Mesendoderm (in vitro differentiated cells): Measurements from ENCODE around the gene CDK6.

ENCODE experiments used
- DNase-seq: peaks from one replicate; pipeline ENCODE4 v3.0.0; 2013
- H2AK5ac ChIP-seq: 2 replicates; pipeline ENCODE4 v1.6.1; 2013; ENCODE audit warnings: low read length, inconsistent platforms
- H2BK120ac ChIP-seq: 2 replicates; pipeline ENCODE4 v1.6.1; 2013; ENCODE audit warnings: low read depth, mild to moderate bottlenecking, low read length, moderate library complexity, mixed read lengths
- H2BK15ac ChIP-seq: replicated peaks from 2 replicates; pipeline ENCODE4 v1.6.1; 2013; ENCODE audit warnings: low read depth, mild to moderate bottlenecking, moderate library complexity
- H2BK5ac ChIP-seq: 2 replicates; pipeline ENCODE4 v1.6.1; 2013; ENCODE audit warnings: low read length, inconsistent platforms
- H3K18ac ChIP-seq: 2 replicates; pipeline ENCODE4 v1.6.1; 2013; ENCODE audit warnings: mild to moderate bottlenecking, low read length, mixed read lengths
- H3K23ac ChIP-seq: one replicate; pipeline ENCODE4 v1.6.1; 2013; ENCODE audit warnings: low read length
- H3K27ac ChIP-seq: 2 replicates; pipeline ENCODE4 v1.5.1; 2013; ENCODE audit warnings: low read depth, mild to moderate bottlenecking, inconsistent platforms, low read length, moderate library complexity
- H3K27me3 ChIP-seq: 2 replicates; pipeline ENCODE4 v1.6.1; 2013; ENCODE audit warnings: low read length, control low read depth, mild to moderate bottlenecking, inconsistent platforms; ENCODE audit not compliant: insufficient read depth, poor library complexity
- H3K36me3 ChIP-seq: 2 replicates; pipeline ENCODE4 v1.6.1; 2013; ENCODE audit warnings: low read length, inconsistent platforms; ENCODE audit not compliant: control insufficient read depth, insufficient read depth
- H3K4ac ChIP-seq: one replicate; pipeline ENCODE4 v1.6.1; 2013; ENCODE audit warnings: low read depth, mild to moderate bottlenecking, low read length, moderate library complexity
- H3K4me1 ChIP-seq: 2 replicates; pipeline ENCODE4 v1.6.1; 2013; ENCODE audit warnings: low read depth, low read length, inconsistent platforms; ENCODE audit not compliant: control insufficient read depth
- H3K4me2 ChIP-seq: 2 replicates; pipeline ENCODE4 v1.6.1; 2013; ENCODE audit warnings: low read length
- H3K4me3 ChIP-seq: 2 replicates; pipeline ENCODE4 v1.5.1; 2013; ENCODE audit warnings: mild to moderate bottlenecking, low read length
- H3K56ac ChIP-seq: one replicate; pipeline ENCODE4 v1.6.1; 2013; ENCODE audit warnings: low read length
- H3K79me1 ChIP-seq: 2 replicates; pipeline ENCODE4 v1.6.1; 2013; ENCODE audit warnings: low read length, inconsistent platforms
- H3K79me2 ChIP-seq: 2 replicates; pipeline ENCODE4 v1.6.1; 2013; ENCODE audit warnings: mild to moderate bottlenecking, low read length; ENCODE audit not compliant: control insufficient read depth, insufficient read depth
- H3K9ac ChIP-seq: 2 replicates; pipeline ENCODE4 v1.6.1; 2013; ENCODE audit warnings: low read length, inconsistent platforms
- H4K5ac ChIP-seq: one replicate; pipeline ENCODE4 v1.6.1; 2013; ENCODE audit warnings: low read length
- H4K8ac ChIP-seq: one replicate; pipeline ENCODE4 v1.6.1; 2013; ENCODE audit warnings: low read depth, mild to moderate bottlenecking, control low read depth, low read length, moderate library complexity
- WGBS: extraction: QIAGEN DNeasy Blood & Tissue Kit; methylation state at CpG from one replicate; pipeline ENCODE4 v1.1.7; 2013; ENCODE audit warnings: low lambda C conversion rate, missing lambda C conversion rate; ENCODE audit not compliant: insufficient coverage; ENCODE audit errors: extremely low coverage; 5-methylcytosine and 5-hydroxymethylcytosine counted together

CDK6 gene

GRCh38 chr7:92731335-92732063 is 104.9 kb downstream of the CDK6 start:
- Histone ChIP-seq H3K27ac (no peak overlapping the region), H3K79me2 (no peaks in the 10 kb centered on the region), H3K56ac (no peak overlapping the region), H3K9ac (no peak overlapping the region), H4K8ac (no peak overlapping the region), H2BK5ac (no peak overlapping the region), H3K4me1 (no peaks in the 10 kb centered on the region), H3K36me3 (no peaks in the 10 kb centered on the region), H2AK5ac (no peak overlapping the region), H3K23ac (no peak overlapping the region), H3K27me3 (no peaks in the 10 kb centered on the region), H3K4ac (no peak overlapping the region), H3K4me2 (no peak overlapping the region), H3K18ac (no peak overlapping the region), H3K79me1 (no peaks in the 10 kb centered on the region), H4K5ac (no peak overlapping the region), H3K4me3 (no peak overlapping the region), H2BK15ac (no peak overlapping the region), H2BK120ac (no peak overlapping the region)
- WGBS, result no CpG with 5 or more reads among the region's 2 CpGs
- DNase-seq, result no peak

DNA sequence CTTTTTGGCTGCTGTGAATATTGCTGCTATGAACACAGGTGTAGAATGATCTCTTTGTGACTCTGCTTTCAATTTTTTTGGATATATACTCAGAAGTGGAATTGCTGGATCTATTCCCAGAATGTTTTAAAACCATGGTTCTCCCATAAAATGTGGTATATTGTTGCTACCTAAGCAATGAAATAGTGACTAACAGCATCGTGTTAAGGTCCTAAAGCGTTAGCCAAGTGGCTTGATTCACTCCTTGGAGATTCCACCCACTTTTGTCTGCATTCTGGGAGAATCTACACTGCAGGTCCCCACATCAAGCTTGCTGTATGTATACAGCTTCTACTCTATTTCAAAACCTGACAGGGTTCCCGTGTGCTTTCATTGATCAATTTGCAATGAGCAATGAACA is 105.6 kb downstream of the CDK6 start:
- Histone ChIP-seq H2BK120ac (no peak overlapping the region), H2AK5ac (no peak overlapping the region), H3K4ac (no peak overlapping the region), H3K56ac (no peak overlapping the region), H3K79me2 (no peaks in the 10 kb centered on the region), H4K8ac (no peak overlapping the region), H3K9ac (no peak overlapping the region), H3K36me3 (no peaks in the 10 kb centered on the region), H3K23ac (no peak overlapping the region), H3K27ac (no peak overlapping the region), H3K4me2 (no peak overlapping the region), H3K4me1 (no peaks in the 10 kb centered on the region), H2BK15ac (no peak overlapping the region), H3K27me3 (no peaks in the 10 kb centered on the region), H4K5ac (no peak overlapping the region), H3K4me3 (no peak overlapping the region), H3K18ac (no peak overlapping the region), H2BK5ac (no peak overlapping the region), H3K79me1 (no peaks in the 10 kb centered on the region)
- no CpG with 5 or more reads among the region's 3 CpGs for WGBS
- DNase-seq, result no peak

DNA sequence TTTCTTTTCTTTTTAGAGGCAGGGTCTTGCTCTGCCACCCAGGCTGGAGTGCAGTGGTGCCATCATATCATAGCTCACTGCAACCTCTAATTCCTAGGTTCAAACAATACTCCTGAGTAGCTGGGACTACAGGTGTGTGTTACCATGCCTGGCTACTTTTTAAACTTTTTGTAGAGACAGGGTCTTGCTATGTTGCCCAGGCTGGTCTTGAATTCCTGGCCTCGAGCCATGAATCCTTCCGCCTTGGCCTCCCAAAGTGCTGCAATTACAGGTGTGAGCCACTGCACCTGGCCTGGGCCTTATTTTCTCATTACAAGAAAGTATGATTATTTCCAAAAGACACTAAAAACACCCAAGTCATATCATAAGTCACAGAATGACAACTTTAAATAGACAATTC is 106.6 kb downstream of the CDK6 start:
- H3K36me3 ChIP-seq, result no peaks in the 10 kb centered on the region
- no peak overlapping the region for H3K4me2 ChIP-seq
- H4K5ac ChIP-seq, result no peak overlapping the region
- H2BK120ac ChIP-seq, result no peak overlapping the region
- no peaks in the 10 kb centered on the region for H3K4me1 ChIP-seq
- no peak overlapping the region for H4K8ac ChIP-seq
- H2BK5ac ChIP-seq, result no peak overlapping the region
- H3K27ac ChIP-seq, result no peak overlapping the region
- no peak overlapping the region for H2AK5ac ChIP-seq
- no peak overlapping the region for H3K18ac ChIP-seq
- H3K79me2 ChIP-seq, result no peaks in the 10 kb centered on the region
- no peak overlapping the region for H3K4me3 ChIP-seq
- DNase-seq, result no peak
- H2BK15ac ChIP-seq, result no peak overlapping the region
- H3K9ac ChIP-seq, result no peak overlapping the region
- no peak overlapping the region for H3K23ac ChIP-seq
- no peaks in the 10 kb centered on the region for H3K27me3 ChIP-seq
- H3K4ac ChIP-seq, result no peak overlapping the region
- no peaks in the 10 kb centered on the region for H3K79me1 ChIP-seq
- H3K56ac ChIP-seq, result no peak overlapping the region
- WGBS, result no CpG with 5 or more reads among the region's 2 CpGs

DNA sequence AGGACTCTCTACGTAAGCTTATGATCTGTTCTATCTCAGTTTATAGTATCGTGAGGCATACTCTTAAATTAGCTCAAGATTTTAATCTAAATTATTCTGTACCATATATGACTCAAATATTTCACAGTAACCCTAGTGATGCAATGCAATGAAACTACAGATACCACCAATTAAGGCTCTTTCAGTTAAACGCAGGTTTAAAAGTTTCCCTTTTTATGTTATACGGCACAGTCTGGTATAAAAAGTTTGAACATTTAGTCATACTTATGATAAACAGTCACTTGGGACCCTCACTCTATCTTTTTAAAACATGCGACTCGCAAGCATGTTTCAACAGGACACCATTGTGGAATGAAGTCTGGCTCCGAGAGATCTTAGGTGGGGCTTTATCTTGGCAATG is 107.2 kb downstream of the CDK6 start:
- H3K18ac ChIP-seq, result no peak overlapping the region
- H2BK15ac ChIP-seq, result no peak overlapping the region
- no peak overlapping the region for H3K4me2 ChIP-seq
- no peaks in the 10 kb centered on the region for H3K79me1 ChIP-seq
- no CpG with 5 or more reads among the region's 7 CpGs for WGBS
- H2BK120ac ChIP-seq, result no peak overlapping the region
- H3K56ac ChIP-seq, result no peak overlapping the region
- no peak for DNase-seq
- no peaks in the 10 kb centered on the region for H3K79me2 ChIP-seq
- H3K36me3 ChIP-seq, result no peaks in the 10 kb centered on the region
- H3K27me3 ChIP-seq, result no peaks in the 10 kb centered on the region
- H3K4ac ChIP-seq, result no peak overlapping the region
- H2AK5ac ChIP-seq, result no peak overlapping the region
- H4K5ac ChIP-seq, result no peak overlapping the region
- no peak overlapping the region for H2BK5ac ChIP-seq
- no peak overlapping the region for H4K8ac ChIP-seq
- peaks cover under 1% of the 10 kb centered on the region for H3K4me1 ChIP-seq
- H3K9ac ChIP-seq, result no peak overlapping the region
- no peak overlapping the region for H3K27ac ChIP-seq
- H3K4me3 ChIP-seq, result no peak overlapping the region
- H3K23ac ChIP-seq, result no peak overlapping the region

DNA sequence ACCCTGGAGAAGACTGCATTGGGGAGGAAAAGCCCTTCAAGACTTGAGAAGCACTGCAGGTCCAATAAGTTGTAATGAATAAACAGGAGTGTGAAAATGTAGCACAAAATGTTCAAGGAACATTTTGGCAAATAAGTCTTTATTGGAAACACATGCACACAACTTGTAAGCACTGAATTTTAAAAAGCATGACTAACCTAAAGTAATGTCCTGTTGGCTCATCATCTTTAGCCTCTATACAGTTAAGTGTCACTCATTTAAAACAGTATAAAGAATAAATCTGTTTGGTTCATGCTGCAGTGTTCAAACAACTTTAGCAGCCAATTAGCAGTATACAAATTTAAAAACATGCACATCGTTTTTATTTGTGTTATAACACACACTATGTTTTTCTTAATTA is 108.6 kb downstream of the CDK6 start:
- Histone ChIP-seq H3K79me1 (no peaks in the 10 kb centered on the region), H3K79me2 (no peaks in the 10 kb centered on the region), H3K27ac (no peak overlapping the region), H2AK5ac (no peak overlapping the region), H3K4me2 (no peak overlapping the region), H2BK15ac (no peak overlapping the region), H3K23ac (no peak overlapping the region), H3K9ac (no peak overlapping the region), H2BK5ac (no peak overlapping the region), H3K4me3 (no peak overlapping the region), H3K4me1 (peaks cover 4% of the 10 kb centered on the region), H3K36me3 (no peaks in the 10 kb centered on the region), H3K4ac (no peak overlapping the region), H4K5ac (no peak overlapping the region), H3K27me3 (no peaks in the 10 kb centered on the region), H4K8ac (no peak overlapping the region), H3K18ac (no peak overlapping the region), H2BK120ac (no peak overlapping the region), H3K56ac (no peak overlapping the region)
- no CpG with 5 or more reads among the region's 1 CpG for WGBS
- DNase-seq, result no peak
